ENCODE results near the gene C17orf58. TPM values are rescaled to one million over a fixed set of nuclear protein-coding genes. Genes with fewer than 3 reads are reported as not detected.
A peak's percentile ranks its signal among the peaks of the same experiment; 100 is the strongest.

C17orf58 gene
- total and polyA plus RNA-seq, 2 of the 4 experiments (the other 2 are of a cell fraction): 7.2 to 10.2 TPM

GRCh38 chr17:67995570-67996263 is 552 bp downstream of the C17orf58 start:
- WGBS, 2 experiments (ENCODE audit: extremely low coverage in 2 of 2, insufficient read length in 1 of 2): 0% methylated on average over 6 of the region's 43 CpGs; no CpG with 5 or more reads in 1 of the 2 experiments
- CTCF ChIA-PET: no interaction called here
- Histone ChIP-seq H2BK15ac (ENCODE audit: low read depth, low read length) (peak overlapping the region; percentile 14; the same call in 1 of the 3 replicates), H3K27me3 (ENCODE audit: control insufficient read depth, insufficient read depth, low read length) (no peaks in the 10 kb centered on the region), H3K18ac (ENCODE audit: low read depth, low read length) (no peak overlapping the region), H3K4me3 (ENCODE audit: insufficient read depth, low read depth, low read length) (peak overlapping the region; percentile 64), H3K4ac (ENCODE audit: low read depth, low read length) (no peak overlapping the region), H2BK5ac (ENCODE audit: low read depth, low read length, poor library complexity, severe bottlenecking) (no peak overlapping the region), H2AK5ac (ENCODE audit: low read depth, low read length) (no peak overlapping the region), H4K91ac (ENCODE audit: insufficient read depth, low read depth, low read length) (no peak overlapping the region), H2AFZ (replicated peaks; ENCODE audit: low read length, poor library complexity) (peak overlapping the region; percentile 67), H3K14ac (replicated peaks; ENCODE audit: low read depth, low read length) (0 out of 2 replicates have a peak overlapping the region, but pooled peaks have one; percentile 39), H3K4me2 (ENCODE audit: low read depth, low read length) (peak overlapping the region; percentile 98), H3K36me3 (ENCODE audit: control insufficient read depth, insufficient read depth, low read length) (no peaks in the 10 kb centered on the region), H4K5ac (ENCODE audit: low read depth, low read length) (no peak overlapping the region), H2AK9ac (replicated peaks; ENCODE audit: low read depth, low read length, poor library complexity) (no peak overlapping the region), H3K79me1 (ENCODE audit: low read depth in 1 of 2, low read length in 2 of 2) (peaks cover 8 to 13% of the 10 kb centered on the region in 2 experiments; a peak in 3 of 4 replicates), H4K8ac (ENCODE audit: low read depth in 2 of 2, low read length in 2 of 2) (peak overlapping the region in 1 of 2 experiments; percentile 11; a peak in 1 of 4 replicates), H3K56ac (ENCODE audit: extremely low read depth, insufficient read depth, low read length) (no peak overlapping the region), H3K9me1 (ENCODE audit: insufficient read depth, low read length) (peaks cover 8% of the 10 kb centered on the region; the same call in 1 of the 2 replicates), H3K4me1 (ENCODE audit: control insufficient read depth, insufficient read depth, low read length) (peaks cover 5% of the 10 kb centered on the region; the same call in 1 of the 2 replicates), H4K20me1 (ENCODE audit: insufficient read depth, low read length) (no peaks in the 10 kb centered on the region), H2BK120ac (ENCODE audit: low read depth, low read length) (no peak overlapping the region), H3K9me3 (ENCODE audit: control insufficient read depth, insufficient read depth, low read length) (no peaks in the 10 kb centered on the region), H2BK20ac (ENCODE audit: low read depth, low read length) (no peak overlapping the region), H3K23ac (ENCODE audit: low read depth, low read length) (peak overlapping the region; percentile 4; the same call in 1 of the 2 replicates), H3K9ac (ENCODE audit: low read depth, low read length) (peak overlapping the region; percentile 45), H3K27ac (ENCODE audit: insufficient read depth, low read length) (no peak overlapping the region)
- in situ Hi-C loops (cut with MboI; ENCODE audit: low sequenced_read_pairs): no loop called here
- DNase-seq (no peak), ATAC-seq (ENCODE audit: low read depth) (no peak)
- TF ChIP-seq RCOR1 (IDR thresholded peaks at IDR 0.05; ENCODE audit: insufficient replicate concordance, low read length) (no peak), ELK1 (IDR thresholded peaks at IDR 0.05; ENCODE audit: borderline replicate concordance, low read depth, low read length) (no peak), FOS (IDR thresholded peaks at IDR 0.05; ENCODE audit: low read depth, low read length) (no peak), CEBPB (IDR thresholded peaks at IDR 0.05; ENCODE audit: low read depth, low read length) (no peak), POLR2A (IDR thresholded peaks at IDR 0.05; ENCODE audit: low read depth, low read length) (no peak), MAZ (IDR thresholded peaks at IDR 0.05; ENCODE audit: borderline replicate concordance, low read depth, low read length) (no peak), NFE2L2 (IDR thresholded peaks at IDR 0.05; ENCODE audit: low read depth, low read length) (no peak), RAD21 (IDR thresholded peaks at IDR 0.05; ENCODE audit: low read length) (no peak), USF2 (IDR thresholded peaks at IDR 0.05; ENCODE audit: low read depth, low read length) (no peak), CTCF (conservative IDR thresholded peaks at IDR 0.05; ENCODE audit: low read depth, low read length) (no peak), SMC3 (IDR thresholded peaks at IDR 0.05; ENCODE audit: low read depth, low read length) (no peak), RFX5 (IDR thresholded peaks at IDR 0.05; ENCODE audit: low read depth, low read length) (no peak)
- dilution Hi-C loops (cut with HindIII; ENCODE audit: low sequenced_read_pairs, unreplicated experiment): no loop called here
- intact Hi-C loops (cut with micrococcal nuclease): loop anchor here (10.0 kb wide), 1 partner anchor 209 kb away; no protein-coding TSS in a partner anchor
- no TSS peak for BruUV-seq (replicated peaks)
- POLR2A ChIA-PET (ENCODE audit: unreplicated experiment): interaction anchor here (0.5 kb wide), 1 partner anchor 205 kb away, joined by 3 read pairs; no protein-coding TSS in a partner anchor

All from IMR-90 (cell line).